HL-60 (cell line): ENCODE measurements around the gene DCTN2.

ENCODE experiments used
- DNase-seq, 2 experiments: peaks; one replicate each; pipeline ENCODE4 v3.0.0-alpha.2; 2010 to 2020; ENCODE audit warnings: low read depth in 1 of 2, low spot score in 1 of 2
- H3K27ac ChIP-seq: fragments of 250-450 bp; sonication (Bioruptor Pico); replicated peaks from 2 replicates; pipeline ENCODE4 v1.5.1; 2020; ENCODE audit warnings: mild to moderate bottlenecking, moderate library complexity
- H3K27me3 ChIP-seq: fragments of 250-450 bp; sonication (Bioruptor Pico); 2 replicates; pipeline ENCODE4 v1.5.1; 2021; ENCODE audit warnings: mild to moderate bottlenecking, moderate library complexity; ENCODE audit not compliant: insufficient read depth, poor library complexity, severe bottlenecking
- H3K4me3 ChIP-seq: replicated peaks from 2 replicates; pipeline ENCODE4 v1.5.1; 2011; ENCODE audit warnings: mild to moderate bottlenecking, control low read depth, low read length; ENCODE audit not compliant: insufficient read depth
- GABPA ChIP-seq: IDR thresholded peaks from 2 replicates; pipeline ENCODE4 v1.6.1; 2012; ENCODE audit warnings: low read depth
- POLR2AphosphoS5 ChIP-seq: IDR thresholded peaks from 2 replicates; pipeline ENCODE4 v1.6.1; 2012; ENCODE audit warnings: low read depth
- SPI1 ChIP-seq: IDR thresholded peaks from 2 replicates; pipeline ENCODE4 v1.6.1; 2012; ENCODE audit warnings: low read depth, mild to moderate bottlenecking, borderline replicate concordance
- TF ChIP-seq, protein P1 (sequence below): IDR thresholded peaks from one replicate; pipeline ENCODE4 v1.5.1; 2011; ENCODE audit warnings: low read length, control low read depth, inconsistent platforms; ENCODE audit not compliant: insufficient read depth
- TF ChIP-seq, protein P2 (sequence below): IDR thresholded peaks from 2 replicates; pipeline ENCODE4 v1.6.1; 2012; ENCODE audit warnings: low read depth; ENCODE audit not compliant: insufficient replicate concordance

Gene DCTN2

DNA sequence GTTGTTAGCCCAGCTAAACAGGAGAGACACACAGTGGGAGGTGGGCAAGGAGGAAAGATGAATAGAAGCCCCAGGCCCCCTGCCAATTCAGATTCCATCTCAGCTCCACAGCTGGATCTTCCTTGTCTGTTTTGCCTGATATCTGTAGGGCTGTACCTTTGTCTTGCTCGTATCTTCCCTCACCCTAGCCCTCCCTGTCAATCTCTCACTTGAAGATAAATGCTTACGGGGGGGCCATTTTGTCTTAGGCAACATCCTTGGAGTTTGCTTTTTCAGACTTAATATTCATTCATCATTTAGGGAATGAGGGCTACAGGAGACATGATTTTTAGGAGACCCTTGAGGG is 5.3 kb upstream of the DCTN2 start:
- no peak for DNase-seq
- Histone ChIP-seq H3K4me3 (no peak overlapping the region), H3K27me3 (peaks cover 14% of the 10 kb centered on the region), H3K27ac (no peak overlapping the region)
- TF ChIP-seq GABPA, result no peak

DNA sequence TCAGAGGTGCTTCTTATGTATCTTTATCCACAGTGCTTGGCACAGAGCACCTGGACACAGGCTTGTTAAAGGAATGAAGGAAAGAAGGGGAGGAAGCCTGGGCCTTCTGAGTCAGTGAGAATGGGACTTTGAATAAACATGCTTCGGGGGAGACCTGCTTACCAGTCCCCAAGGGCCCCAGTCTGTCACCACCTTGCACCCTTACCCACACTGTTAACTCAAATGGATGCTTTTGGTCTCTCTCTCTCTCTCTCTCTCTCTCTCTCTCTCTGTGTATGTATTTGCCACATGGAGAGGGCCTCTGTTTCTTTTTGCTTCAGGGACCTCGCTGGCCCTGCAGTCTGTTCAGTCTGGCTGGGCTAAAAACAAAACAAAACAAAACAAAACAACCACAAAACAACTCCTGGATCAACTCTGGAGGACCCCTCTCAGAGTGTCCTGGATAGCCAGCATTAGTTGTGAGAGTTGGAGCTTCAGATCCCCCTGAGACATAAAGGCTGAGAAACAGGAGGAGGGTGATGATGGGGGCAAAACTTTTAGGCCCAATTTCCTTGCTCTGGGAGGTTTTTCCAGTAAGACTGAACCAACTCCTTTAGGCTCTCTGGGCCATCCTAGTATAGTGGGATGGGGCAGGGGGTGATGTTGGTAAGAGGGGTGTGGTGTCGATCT is 4.8 kb upstream of the DCTN2 start:
- no peak overlapping the region for H3K4me3 ChIP-seq
- no peak overlapping the region for H3K27ac ChIP-seq
- TF ChIP-seq POLR2AphosphoS5 (no peak), SPI1 (no peak), GABPA (no peak)
- TF ChIP-seq, protein P1, sequence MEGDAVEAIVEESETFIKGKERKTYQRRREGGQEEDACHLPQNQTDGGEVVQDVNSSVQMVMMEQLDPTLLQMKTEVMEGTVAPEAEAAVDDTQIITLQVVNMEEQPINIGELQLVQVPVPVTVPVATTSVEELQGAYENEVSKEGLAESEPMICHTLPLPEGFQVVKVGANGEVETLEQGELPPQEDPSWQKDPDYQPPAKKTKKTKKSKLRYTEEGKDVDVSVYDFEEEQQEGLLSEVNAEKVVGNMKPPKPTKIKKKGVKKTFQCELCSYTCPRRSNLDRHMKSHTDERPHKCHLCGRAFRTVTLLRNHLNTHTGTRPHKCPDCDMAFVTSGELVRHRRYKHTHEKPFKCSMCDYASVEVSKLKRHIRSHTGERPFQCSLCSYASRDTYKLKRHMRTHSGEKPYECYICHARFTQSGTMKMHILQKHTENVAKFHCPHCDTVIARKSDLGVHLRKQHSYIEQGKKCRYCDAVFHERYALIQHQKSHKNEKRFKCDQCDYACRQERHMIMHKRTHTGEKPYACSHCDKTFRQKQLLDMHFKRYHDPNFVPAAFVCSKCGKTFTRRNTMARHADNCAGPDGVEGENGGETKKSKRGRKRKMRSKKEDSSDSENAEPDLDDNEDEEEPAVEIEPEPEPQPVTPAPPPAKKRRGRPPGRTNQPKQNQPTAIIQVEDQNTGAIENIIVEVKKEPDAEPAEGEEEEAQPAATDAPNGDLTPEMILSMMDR, result no peak
- TF ChIP-seq, protein P2, sequence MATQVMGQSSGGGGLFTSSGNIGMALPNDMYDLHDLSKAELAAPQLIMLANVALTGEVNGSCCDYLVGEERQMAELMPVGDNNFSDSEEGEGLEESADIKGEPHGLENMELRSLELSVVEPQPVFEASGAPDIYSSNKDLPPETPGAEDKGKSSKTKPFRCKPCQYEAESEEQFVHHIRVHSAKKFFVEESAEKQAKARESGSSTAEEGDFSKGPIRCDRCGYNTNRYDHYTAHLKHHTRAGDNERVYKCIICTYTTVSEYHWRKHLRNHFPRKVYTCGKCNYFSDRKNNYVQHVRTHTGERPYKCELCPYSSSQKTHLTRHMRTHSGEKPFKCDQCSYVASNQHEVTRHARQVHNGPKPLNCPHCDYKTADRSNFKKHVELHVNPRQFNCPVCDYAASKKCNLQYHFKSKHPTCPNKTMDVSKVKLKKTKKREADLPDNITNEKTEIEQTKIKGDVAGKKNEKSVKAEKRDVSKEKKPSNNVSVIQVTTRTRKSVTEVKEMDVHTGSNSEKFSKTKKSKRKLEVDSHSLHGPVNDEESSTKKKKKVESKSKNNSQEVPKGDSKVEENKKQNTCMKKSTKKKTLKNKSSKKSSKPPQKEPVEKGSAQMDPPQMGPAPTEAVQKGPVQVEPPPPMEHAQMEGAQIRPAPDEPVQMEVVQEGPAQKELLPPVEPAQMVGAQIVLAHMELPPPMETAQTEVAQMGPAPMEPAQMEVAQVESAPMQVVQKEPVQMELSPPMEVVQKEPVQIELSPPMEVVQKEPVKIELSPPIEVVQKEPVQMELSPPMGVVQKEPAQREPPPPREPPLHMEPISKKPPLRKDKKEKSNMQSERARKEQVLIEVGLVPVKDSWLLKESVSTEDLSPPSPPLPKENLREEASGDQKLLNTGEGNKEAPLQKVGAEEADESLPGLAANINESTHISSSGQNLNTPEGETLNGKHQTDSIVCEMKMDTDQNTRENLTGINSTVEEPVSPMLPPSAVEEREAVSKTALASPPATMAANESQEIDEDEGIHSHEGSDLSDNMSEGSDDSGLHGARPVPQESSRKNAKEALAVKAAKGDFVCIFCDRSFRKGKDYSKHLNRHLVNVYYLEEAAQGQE, result no peak
- peaks cover 14% of the 10 kb centered on the region for H3K27me3 ChIP-seq
- DNase-seq, result no peak

DNA sequence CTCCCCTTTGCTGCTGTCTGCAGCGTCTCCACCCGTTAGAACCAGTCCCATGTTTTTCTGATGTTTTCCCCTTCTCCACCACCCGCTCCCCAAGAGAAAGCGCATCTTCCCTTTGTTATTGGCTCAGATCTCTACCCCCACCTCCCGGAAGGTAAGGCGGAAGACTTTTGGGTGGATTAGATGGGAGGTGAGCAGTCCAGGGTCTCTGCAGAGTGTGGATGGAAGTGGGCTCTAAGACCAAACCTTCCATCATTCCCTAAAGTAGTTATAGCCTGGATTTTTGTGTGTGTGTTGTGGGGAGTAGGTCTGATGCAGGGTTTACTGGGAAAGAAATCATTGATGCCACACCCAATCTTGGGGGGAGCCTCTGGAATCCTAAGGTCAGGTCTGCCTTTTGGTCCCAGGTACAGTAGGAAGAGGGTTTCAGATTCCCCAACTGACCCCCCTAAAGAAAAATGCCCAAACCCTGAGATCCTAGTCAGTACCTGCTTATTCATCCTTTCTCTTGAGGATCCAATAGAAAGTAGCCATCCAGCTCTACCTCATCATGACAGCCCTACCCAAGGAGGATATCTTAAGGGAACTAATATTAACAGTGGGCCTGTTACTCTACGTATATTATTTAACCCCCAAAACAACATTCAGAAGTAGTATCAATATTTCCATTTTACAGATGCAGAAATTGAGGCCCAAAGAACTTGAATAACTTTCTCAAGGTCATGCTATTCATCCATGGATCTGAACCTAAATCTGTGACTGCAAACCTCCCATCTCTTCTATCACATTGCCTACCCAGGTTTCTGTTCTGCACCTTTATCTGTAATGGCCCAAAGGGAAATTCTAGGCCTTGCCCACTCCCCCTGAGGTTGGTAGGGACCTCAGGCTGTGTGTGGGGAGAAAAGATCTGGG is 3.9 kb upstream of the DCTN2 start:
- peaks cover 14% of the 10 kb centered on the region for H3K27me3 ChIP-seq
- DNase-seq, result no peak
- no peak overlapping the region for H3K27ac ChIP-seq
- no peak overlapping the region for H3K4me3 ChIP-seq
- TF ChIP-seq SPI1 (no peak), POLR2AphosphoS5 (no peak), GABPA (no peak)
- TF ChIP-seq, protein P1, result no peak
- TF ChIP-seq, protein P2, result no peak

DNA sequence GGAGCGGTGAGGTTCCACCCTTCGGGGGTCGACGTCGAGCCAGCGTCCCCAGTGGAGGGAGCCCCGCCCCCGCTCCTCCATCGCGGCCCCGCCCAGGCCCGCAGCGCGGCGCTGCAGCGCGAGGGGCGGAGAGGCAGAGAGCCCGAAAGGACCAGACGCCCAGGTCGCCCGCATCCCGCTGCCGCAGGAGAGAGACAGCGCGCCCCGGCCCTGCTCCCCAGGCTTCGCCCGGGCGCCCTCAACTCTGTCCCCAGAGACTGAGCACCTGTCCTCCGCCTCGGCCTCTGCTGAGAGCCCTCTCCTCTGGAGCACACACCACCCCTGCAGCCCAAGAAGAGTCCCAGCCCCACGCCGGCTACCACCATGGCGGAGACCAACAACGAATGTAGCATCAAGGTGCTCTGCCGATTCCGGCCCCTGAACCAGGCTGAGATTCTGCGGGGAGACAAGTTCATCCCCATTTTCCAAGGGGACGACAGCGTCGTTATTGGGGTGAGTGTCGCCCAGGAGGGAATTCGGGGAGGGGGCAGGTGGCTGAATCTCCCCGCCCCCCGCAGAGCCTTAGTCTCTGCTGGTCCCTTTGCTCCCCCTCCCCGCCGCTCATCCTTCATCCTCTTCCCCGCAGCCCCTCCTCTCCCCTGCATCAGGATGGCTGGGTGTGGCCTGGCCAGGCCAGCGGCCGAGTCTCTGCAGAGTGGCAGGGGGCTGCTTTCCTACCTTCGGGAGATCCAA is 3.1 kb upstream of the DCTN2 start, which contains the start of gene KIF5A:
Gene KIF5A (plus strand): TSS at position 136 of the 732 bp plus-strand sequence. CDS start 228 bp downstream, at position 364.
- TF ChIP-seq GABPA (no peak), SPI1 (no peak), POLR2AphosphoS5 (no peak)
- TF ChIP-seq, protein P2, result no peak
- TF ChIP-seq, protein P1, result no peak
- Histone ChIP-seq H3K4me3 (no peak within 1 kb of the TSS; the same call in 1 of the 2 replicates), H3K27me3 (peaks cover 14% of the 10 kb centered on the region), H3K27ac (no peak within 1 kb of the TSS)
- no peak for DNase-seq
